GM18870 (cell line): Measurements from ENCODE around the gene LRRIQ1.
A peak's percentile ranks its signal among the peaks of the same experiment; 100 is the strongest.
"Not testable (repeated sequence)": the region's sequence is repeated elsewhere in the genome, so short reads cannot be mapped to it uniquely, and the experiment has no call there.

Experiments used
- ATAC-seq: cut with Tn5 transposase; IDR thresholded peaks from one replicate; pipeline ENCODE4 v1.9.1; 2021; ENCODE audit warnings: moderate library complexity; ENCODE audit not compliant: unreplicated experiment

Gene LRRIQ1

GRCh38 chr12:85036234-85036707 lies at the start of gene LRRIQ1, which contains the start of gene TSPAN19:
Gene LRRIQ1, plus strand, starts transcription at chr12:85036351. Its CDS starts 1,826 bp downstream, at chr12:85038177.
Gene TSPAN19, minus strand, starts transcription at chr12:85036277. Its CDS starts 6,331 bp downstream, at chr12:85029946.
- peak; percentile 99 for ATAC-seq

- no peak for ATAC-seq
These were observed 49.6 kb upstream of the LRRIQ1 start for GRCh38 chr12:84986586-84986985.

DNA sequence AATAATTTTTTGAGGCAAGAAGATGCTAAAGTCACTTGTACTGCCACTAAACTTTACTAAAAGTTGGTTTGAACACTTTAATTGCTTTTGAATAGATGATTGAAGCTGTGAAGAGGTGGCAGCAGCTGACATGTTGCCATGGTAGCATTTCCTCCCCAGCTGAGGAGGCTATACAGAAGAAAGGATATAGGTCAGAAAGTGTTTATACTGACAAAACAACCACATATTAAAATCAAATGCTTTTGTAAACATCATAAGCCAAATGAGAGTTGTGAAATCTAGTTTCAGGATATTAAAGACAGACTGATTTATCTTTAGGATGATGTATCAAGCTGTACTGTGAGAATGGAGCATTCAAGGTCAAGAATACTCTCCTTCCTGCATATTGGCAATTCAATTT lies 41.7 kb upstream of the LRRIQ1 start:
- ATAC-seq, result no peak

DNA sequence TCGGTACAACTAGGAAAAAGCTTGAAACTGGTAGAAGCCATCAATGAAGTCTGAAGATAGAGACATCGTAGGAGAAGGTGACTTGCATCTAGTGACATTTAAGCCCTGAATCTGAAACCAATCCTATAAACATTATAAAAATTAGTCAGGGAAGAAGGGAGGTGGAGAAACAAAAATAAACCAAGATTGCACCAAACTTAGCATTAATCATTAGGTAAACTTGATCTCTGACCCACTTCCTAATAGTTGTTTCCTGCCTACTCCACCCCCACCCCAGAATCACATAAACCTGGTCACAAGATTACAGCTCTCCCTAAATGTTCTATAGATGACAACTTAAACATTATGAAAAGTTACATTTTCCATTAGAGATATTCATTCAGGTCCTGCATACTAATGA lies 40.5 kb upstream of the LRRIQ1 start:
- no peak for ATAC-seq

GRCh38 chr12:84996759-84997158 lies 39.4 kb upstream of the LRRIQ1 start:
- no peak for ATAC-seq

DNA sequence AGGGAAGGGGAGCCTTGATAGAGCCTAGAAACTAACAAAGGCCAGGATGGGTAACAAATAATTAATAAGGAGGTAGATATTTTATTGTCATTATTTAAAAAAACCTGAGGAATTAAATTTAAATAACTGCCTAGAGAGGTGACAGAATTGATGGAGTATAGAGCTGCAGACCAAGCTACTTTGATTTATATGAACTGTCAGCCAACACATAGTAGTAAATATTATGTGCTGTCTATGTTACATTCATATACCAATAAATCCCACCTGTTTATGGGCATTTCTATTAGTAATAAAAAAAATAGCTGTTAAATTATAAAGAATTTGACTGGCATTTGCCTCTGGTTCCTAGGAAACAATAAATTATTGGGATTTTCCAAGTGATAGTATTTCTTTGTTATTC lies 37.8 kb upstream of the LRRIQ1 start:
- no peak for ATAC-seq

DNA sequence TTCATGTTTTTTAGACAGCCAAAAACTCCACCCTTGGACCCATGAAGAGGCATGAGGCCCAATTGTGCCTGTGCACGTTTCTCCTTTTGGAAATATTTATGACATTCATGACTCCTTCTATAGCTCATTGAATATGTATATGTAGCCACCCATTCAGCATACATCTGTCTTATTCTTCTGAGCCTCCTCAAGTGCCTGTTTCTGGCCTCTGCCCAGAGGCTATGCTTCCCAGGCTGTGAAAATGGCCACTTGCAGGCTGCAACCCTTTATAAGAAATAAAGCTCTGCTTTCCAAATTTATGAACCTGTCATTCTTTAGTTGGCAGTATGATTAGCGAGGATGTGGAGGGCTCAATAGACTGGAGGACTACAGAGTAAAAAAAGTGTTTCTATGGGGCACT lies 35.4 kb upstream of the LRRIQ1 start:
- no peak for ATAC-seq

- no peak for ATAC-seq
These were observed 33.3 kb upstream of the LRRIQ1 start for GRCh38 chr12:85002778-85003296.

DNA sequence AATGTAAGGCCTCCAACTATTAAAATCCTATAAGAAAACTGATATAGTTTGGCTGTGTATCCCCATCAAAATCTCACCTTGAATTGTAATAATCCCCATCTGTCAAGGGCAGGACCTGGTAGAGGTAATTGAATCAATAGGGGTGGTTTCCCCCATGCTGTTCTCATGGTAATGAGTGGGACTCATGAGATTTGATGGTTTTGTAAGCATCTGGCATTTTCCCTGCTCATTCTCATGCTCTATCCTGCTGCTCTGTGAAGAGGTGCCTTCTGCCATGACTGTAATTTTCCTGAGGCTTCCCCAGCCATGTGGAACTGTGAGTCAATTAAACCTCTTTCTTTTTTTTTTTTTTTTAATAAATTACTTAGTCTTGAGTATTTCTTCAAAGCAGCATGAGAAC lies 31.9 kb upstream of the LRRIQ1 start:
- ATAC-seq, result no peak

GRCh38 chr12:85005047-85005446 lies 31.1 kb upstream of the LRRIQ1 start:
- not testable (repeated sequence) for ATAC-seq

DNA sequence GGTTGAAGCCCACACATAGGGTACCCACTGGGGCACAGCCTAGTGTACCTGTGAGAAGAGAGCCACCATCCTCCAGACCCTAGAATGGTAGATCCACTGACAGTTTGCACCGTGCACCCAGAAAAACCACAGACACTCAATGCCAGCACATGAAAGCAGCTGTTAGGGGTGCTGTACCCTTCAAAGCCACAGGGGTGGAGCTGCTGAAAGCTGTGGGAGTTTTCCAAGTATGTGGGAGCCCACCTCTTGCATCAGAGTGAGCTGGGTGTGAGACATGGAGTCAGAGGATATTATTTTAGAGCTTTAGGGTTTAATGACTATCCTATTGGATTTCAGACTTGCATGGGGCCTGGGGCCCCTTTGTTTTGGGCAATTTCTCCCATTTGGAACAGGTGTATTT lies 30.5 kb upstream of the LRRIQ1 start:
- no peak for ATAC-seq

- ATAC-seq, result no peak
These were observed 29.9 kb upstream of the LRRIQ1 start for GRCh38 chr12:85006206-85006605.

GRCh38 chr12:85007836-85008235 lies 28.3 kb upstream of the LRRIQ1 start:
- no peak for ATAC-seq

DNA sequence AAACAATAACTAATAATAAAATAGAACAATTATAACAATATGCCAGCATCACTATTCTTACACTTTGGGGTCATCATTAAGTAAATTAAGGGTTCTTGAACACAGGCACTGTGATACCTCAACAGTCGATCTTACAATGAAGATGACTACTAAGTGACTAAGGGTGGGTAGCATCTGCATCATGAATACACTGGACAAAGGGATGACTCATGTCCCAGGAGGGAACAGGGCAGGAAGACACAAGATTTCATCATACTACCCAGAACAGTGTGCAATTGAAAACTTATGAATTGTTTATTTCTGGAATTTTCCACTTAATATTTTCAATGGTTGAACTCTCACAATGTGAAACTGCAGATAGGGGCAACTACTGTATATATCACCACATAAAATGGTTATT lies 19.7 kb upstream of the LRRIQ1 start:
- no peak for ATAC-seq

- ATAC-seq, result no peak
These were observed 19.0 kb upstream of the LRRIQ1 start for GRCh38 chr12:85017133-85017532.

- no peak for ATAC-seq
These were observed 18.5 kb upstream of the LRRIQ1 start for GRCh38 chr12:85017618-85018017.

DNA sequence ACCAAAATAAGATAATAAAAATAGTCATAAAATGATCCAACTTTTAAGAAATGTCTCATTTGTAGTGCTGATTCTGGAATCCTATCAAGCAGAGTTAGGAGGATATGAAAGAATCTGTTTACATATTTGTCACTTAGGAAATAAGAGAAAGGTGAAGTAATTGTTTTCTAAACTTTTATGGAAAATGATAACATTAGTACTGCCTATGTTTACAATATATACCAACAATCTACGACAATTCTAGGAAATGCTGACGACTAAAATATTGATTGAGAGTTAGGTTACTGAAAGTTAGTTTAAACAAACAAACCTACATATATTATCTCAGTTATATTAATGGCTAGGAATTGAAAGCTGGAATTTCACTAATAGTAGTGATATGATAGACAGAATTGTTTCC lies 18.1 kb upstream of the LRRIQ1 start:
- ATAC-seq, result no peak

GRCh38 chr12:85029456-85029855 lies 6.7 kb upstream of the LRRIQ1 start:
- no peak for ATAC-seq

DNA sequence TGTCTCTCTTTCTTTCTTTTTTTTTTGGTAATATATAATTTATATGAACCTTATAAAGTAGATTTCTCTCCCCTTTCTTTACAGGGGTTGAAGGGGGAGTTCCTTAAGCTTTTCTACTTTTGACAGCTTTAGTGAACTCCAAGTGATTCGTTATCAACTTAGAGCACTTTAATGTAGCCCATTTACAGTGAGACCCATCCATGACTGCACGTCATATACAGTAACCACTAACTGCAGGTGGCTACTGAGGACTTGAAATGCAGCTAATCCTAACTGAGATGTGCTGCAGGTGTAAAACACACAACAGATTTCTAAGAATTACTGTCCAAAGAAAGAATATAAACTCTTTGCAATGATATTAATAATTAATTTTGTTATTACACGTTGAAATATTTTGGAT lies 582 bp downstream of the LRRIQ1 start:
- no peak for ATAC-seq

DNA sequence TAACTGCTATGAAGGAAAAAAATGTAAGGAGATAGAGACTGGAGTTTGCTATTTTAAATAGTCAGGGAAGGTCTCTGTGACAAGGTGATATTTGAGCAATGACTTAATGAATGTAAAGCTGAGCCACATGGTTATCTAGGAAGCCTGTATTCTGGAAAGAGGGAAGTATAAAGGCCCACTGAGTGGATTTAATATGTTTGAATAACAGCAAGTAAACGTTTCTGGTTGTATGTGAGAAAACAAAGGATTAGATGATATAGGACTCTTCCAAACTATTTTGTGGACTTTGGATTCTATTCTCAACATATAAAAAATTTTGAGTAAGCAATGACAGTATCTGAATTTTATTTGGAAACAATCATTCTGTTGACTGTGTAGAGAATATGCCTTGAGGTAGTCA lies 5.2 kb downstream of the LRRIQ1 start:
- no peak for ATAC-seq

- ATAC-seq, result no peak
These were observed 7.7 kb downstream of the LRRIQ1 start for GRCh38 chr12:85043829-85044228.

GRCh38 chr12:85057370-85057963 lies 21.3 kb downstream of the LRRIQ1 start:
- peak; percentile 85 for ATAC-seq

DNA sequence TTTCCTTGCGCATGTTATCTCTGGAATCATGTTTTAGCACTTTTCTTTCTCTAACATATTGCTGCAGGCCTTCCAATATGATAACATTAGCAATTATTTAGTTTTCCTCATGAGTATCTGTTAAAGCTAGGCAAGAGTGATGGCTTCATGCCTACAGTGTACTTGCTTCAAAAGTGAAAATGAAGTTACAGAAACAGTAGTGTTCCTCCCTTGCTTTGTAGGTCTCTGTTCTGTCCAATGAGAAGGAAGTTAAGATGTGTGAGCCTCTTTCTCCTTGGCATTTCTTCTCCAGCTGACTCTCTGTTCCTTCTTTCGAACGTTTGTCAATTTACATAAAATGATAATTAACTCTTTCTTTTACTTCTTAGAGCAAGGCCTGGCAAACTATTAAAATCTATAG lies 22.2 kb downstream of the LRRIQ1 start:
- no peak for ATAC-seq
